ENCODE data around the gene DIS3L2. TPM values are rescaled to one million over a fixed set of nuclear protein-coding genes. Genes with fewer than 3 reads are reported as not detected.

Gene DIS3L2
- total RNA-seq, 2 experiments from 2014 or later = 20.2 to 20.6 TPM

DNA sequence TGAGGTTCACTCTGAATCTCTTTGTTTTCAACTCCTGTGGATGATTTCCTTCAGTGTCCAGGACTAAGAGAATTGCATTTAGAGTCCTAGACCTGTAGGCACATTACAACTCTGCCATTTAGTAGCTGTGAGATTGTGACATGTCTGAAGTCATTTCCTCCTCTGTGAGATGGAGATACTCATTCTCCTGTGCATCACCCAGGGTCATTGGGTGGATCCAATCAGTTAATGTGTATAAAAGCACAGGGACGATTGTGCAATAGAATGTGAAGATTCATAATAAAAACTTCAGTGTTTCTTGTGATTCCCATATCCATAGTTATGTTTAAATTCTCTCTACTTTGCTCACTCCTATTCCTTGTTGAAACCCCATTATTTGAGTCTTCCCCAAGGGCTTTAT lies 113.6 kb downstream of the DIS3L2 start:
- no peaks in the 10 kb centered on the region for H4K20me1 ChIP-seq (ENCODE audit: insufficient read depth, low read length)
- no peak overlapping the region for H3K4me3 ChIP-seq (ENCODE audit: low read depth, low read length, poor library complexity, severe bottlenecking)
- no peaks in the 10 kb centered on the region for H3K36me3 ChIP-seq (ENCODE audit: insufficient read depth, low read length)
- intact Hi-C loops (cut with micrococcal nuclease; ENCODE audit: unreplicated experiment) = no loop called here
- H3K4me1 ChIP-seq (ENCODE audit: insufficient read depth, low read length, poor library complexity, severe bottlenecking) = peaks cover 5% of the 10 kb centered on the region
- no peak overlapping the region for H3K4me2 ChIP-seq (ENCODE audit: low read length)
- no peak overlapping the region for H2AFZ ChIP-seq (ENCODE audit: low read length)
- H3K9me3 ChIP-seq (ENCODE audit: low read length) = no peaks in the 10 kb centered on the region
- no peak overlapping the region for H3K27ac ChIP-seq (ENCODE audit: low read depth, low read length, poor library complexity, severe bottlenecking)
- H3K79me2 ChIP-seq (ENCODE audit: insufficient read depth, low read depth, low read length) = no peaks in the 10 kb centered on the region
- ChIA-PET CTCF (ENCODE audit: unreplicated experiment) (no interaction called here), POLR2A (interaction anchor here (0.7 kb wide), 1 partner anchor 202 kb away, joined by 3 read pairs; no protein-coding TSS in a partner anchor)
- BruUV-seq (replicated peaks) = no TSS peak
- no peak for DNase-seq (ENCODE audit: low spot score)
- TF ChIP-seq, protein P1, sequence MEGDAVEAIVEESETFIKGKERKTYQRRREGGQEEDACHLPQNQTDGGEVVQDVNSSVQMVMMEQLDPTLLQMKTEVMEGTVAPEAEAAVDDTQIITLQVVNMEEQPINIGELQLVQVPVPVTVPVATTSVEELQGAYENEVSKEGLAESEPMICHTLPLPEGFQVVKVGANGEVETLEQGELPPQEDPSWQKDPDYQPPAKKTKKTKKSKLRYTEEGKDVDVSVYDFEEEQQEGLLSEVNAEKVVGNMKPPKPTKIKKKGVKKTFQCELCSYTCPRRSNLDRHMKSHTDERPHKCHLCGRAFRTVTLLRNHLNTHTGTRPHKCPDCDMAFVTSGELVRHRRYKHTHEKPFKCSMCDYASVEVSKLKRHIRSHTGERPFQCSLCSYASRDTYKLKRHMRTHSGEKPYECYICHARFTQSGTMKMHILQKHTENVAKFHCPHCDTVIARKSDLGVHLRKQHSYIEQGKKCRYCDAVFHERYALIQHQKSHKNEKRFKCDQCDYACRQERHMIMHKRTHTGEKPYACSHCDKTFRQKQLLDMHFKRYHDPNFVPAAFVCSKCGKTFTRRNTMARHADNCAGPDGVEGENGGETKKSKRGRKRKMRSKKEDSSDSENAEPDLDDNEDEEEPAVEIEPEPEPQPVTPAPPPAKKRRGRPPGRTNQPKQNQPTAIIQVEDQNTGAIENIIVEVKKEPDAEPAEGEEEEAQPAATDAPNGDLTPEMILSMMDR (conservative IDR thresholded peaks at IDR 0.05; ENCODE audit: low read length) = no peak
- no peak for TF ChIP-seq EZH2phosphoT487 (IDR thresholded peaks at IDR 0.05; ENCODE audit: borderline replicate concordance, low read depth, low read length)
- no peaks in the 10 kb centered on the region for H3K9me2 ChIP-seq (ENCODE audit: insufficient read depth, low read length)

DNA sequence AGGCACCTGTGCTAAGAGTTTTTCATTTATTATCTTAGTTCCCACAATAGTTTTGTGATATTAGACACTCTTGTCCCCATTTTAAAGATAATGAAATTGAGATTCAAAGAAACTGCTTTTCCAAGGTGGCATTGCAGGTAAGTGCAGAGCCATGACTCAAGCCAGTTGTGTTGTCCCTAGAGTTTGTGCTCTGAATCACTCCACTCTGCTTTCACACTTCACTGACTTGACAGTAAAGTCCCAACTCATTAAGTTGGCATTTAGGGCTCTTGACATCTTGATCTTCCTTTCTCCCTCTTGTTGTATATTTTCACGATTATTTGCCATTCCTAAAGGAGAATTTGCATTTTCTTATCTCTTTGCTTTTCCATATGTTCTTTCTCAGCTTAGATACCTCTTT lies 114.3 kb downstream of the DIS3L2 start:
- intact Hi-C loops (cut with micrococcal nuclease; ENCODE audit: unreplicated experiment) = no loop called here
- H3K27ac ChIP-seq (ENCODE audit: low read depth, low read length, poor library complexity, severe bottlenecking) = no peak overlapping the region
- H3K4me2 ChIP-seq (ENCODE audit: low read length) = no peak overlapping the region
- no peaks in the 10 kb centered on the region for H3K36me3 ChIP-seq (ENCODE audit: insufficient read depth, low read length)
- no peaks in the 10 kb centered on the region for H4K20me1 ChIP-seq (ENCODE audit: insufficient read depth, low read length)
- no peaks in the 10 kb centered on the region for H3K9me3 ChIP-seq (ENCODE audit: low read length)
- POLR2A ChIA-PET = no interaction called here
- CTCF ChIA-PET (ENCODE audit: unreplicated experiment) = no interaction called here
- peaks cover 5% of the 10 kb centered on the region for H3K4me1 ChIP-seq (ENCODE audit: insufficient read depth, low read length, poor library complexity, severe bottlenecking)
- no peak for TF ChIP-seq EZH2phosphoT487 (IDR thresholded peaks at IDR 0.05; ENCODE audit: borderline replicate concordance, low read depth, low read length)
- TF ChIP-seq, protein P1 (conservative IDR thresholded peaks at IDR 0.05; ENCODE audit: low read length) = no peak
- BruUV-seq (replicated peaks) = no TSS peak
- no peaks in the 10 kb centered on the region for H3K79me2 ChIP-seq (ENCODE audit: insufficient read depth, low read depth, low read length)
- no peaks in the 10 kb centered on the region for H3K9me2 ChIP-seq (ENCODE audit: insufficient read depth, low read length)
- H2AFZ ChIP-seq (ENCODE audit: low read length) = no peak overlapping the region
- no peak overlapping the region for H3K4me3 ChIP-seq (ENCODE audit: low read depth, low read length, poor library complexity, severe bottlenecking)
- DNase-seq (ENCODE audit: low spot score) = no peak

DNA sequence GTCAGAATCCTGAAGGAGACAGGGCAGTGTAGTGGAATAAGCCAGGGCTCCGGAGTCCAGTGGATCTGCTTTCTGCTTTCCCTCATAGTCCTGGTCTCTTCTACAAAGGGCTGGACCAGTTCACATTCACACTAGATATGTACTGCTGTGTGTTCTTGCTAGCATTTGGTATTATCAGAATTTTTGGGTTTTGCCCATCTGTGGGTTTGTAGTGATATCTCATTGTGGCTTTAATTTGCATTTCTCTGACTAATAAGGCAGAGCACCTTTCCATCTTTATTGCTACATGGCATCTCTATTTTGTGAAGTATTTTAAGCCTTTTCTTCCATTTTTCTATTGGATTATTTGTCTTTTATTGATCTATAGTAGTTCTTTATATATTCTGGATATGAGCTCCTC lies 114.8 kb downstream of the DIS3L2 start:
- Histone ChIP-seq H3K27ac (ENCODE audit: low read depth, low read length, poor library complexity, severe bottlenecking) (no peak overlapping the region), H3K9me2 (ENCODE audit: insufficient read depth, low read length) (no peaks in the 10 kb centered on the region), H3K4me1 (ENCODE audit: insufficient read depth, low read length, poor library complexity, severe bottlenecking) (peaks cover 5% of the 10 kb centered on the region), H3K79me2 (ENCODE audit: insufficient read depth, low read depth, low read length) (no peaks in the 10 kb centered on the region), H4K20me1 (ENCODE audit: insufficient read depth, low read length) (no peaks in the 10 kb centered on the region), H2AFZ (ENCODE audit: low read length) (no peak overlapping the region), H3K9me3 (ENCODE audit: low read length) (no peaks in the 10 kb centered on the region), H3K4me3 (ENCODE audit: low read depth, low read length, poor library complexity, severe bottlenecking) (no peak overlapping the region), H3K36me3 (ENCODE audit: insufficient read depth, low read length) (no peaks in the 10 kb centered on the region), H3K4me2 (ENCODE audit: low read length) (no peak overlapping the region)
- ChIA-PET POLR2A (interaction anchor here (1.0 kb wide), 1 partner anchor 116 kb away, joined by 3 read pairs; no protein-coding TSS in a partner anchor), CTCF (ENCODE audit: unreplicated experiment) (no interaction called here)
- intact Hi-C loops (cut with micrococcal nuclease; ENCODE audit: unreplicated experiment) = no loop called here
- TF ChIP-seq, protein P1 (conservative IDR thresholded peaks at IDR 0.05; ENCODE audit: low read length) = no peak
- no peak for DNase-seq (ENCODE audit: low spot score)
- BruUV-seq (replicated peaks) = no TSS peak

Data from OCI-LY7 (cell line).